Measurements from ENCODE around the gene FZD2.

- TF ChIP-seq, protein P1, sequence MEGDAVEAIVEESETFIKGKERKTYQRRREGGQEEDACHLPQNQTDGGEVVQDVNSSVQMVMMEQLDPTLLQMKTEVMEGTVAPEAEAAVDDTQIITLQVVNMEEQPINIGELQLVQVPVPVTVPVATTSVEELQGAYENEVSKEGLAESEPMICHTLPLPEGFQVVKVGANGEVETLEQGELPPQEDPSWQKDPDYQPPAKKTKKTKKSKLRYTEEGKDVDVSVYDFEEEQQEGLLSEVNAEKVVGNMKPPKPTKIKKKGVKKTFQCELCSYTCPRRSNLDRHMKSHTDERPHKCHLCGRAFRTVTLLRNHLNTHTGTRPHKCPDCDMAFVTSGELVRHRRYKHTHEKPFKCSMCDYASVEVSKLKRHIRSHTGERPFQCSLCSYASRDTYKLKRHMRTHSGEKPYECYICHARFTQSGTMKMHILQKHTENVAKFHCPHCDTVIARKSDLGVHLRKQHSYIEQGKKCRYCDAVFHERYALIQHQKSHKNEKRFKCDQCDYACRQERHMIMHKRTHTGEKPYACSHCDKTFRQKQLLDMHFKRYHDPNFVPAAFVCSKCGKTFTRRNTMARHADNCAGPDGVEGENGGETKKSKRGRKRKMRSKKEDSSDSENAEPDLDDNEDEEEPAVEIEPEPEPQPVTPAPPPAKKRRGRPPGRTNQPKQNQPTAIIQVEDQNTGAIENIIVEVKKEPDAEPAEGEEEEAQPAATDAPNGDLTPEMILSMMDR (conservative IDR thresholded peaks at IDR 0.05; ENCODE audit: low read depth, low read length), result no peak
- TF ChIP-seq EZH2phosphoT487 (IDR thresholded peaks at IDR 0.05; ENCODE audit: borderline replicate concordance, low read length), result no peak
Observed at GRCh38 chr17:44546671-44547606, 10.3 kb upstream of the FZD2 start.

Measured in PC-3 (cell line).